Liver (tissue), 9 donors: ENCODE data around the gene UGCG. TPM values are rescaled to one million over a fixed set of nuclear protein-coding genes. Genes with fewer than 3 reads are reported as not detected.

ENCODE experiments used
- DNase-seq: peaks from one replicate; pipeline ENCODE4 v3.0.0-alpha.2; 2017; ENCODE audit warnings: low spot score
- H3K27ac ChIP-seq, 2 donors: one replicate each; pipeline ENCODE4 v1.7.0; 2013; ENCODE audit warnings: inconsistent platforms in 2 of 2, low read length in 2 of 2, control low read depth in 1 of 2, low read depth in 1 of 2, mild to moderate bottlenecking in 1 of 2
- H3K27me3 ChIP-seq, 4 donors: one replicate each; pipeline versions ENCODE4 v1.6.1 to v1.7.0; 2013; ENCODE audit warnings: low read length in 3 of 4, inconsistent platforms in 1 of 4, mild to moderate bottlenecking in 1 of 4, moderate library complexity in 1 of 4; ENCODE audit not compliant: control insufficient read depth in 4 of 4, insufficient read depth in 4 of 4
- H3K36me3 ChIP-seq, 4 donors: one replicate each; pipeline versions ENCODE4 v1.6.1 to v1.7.0; 2013; ENCODE audit warnings: low read length in 3 of 4, mild to moderate bottlenecking in 3 of 4, low read depth in 1 of 4, moderate library complexity in 1 of 4; ENCODE audit not compliant: control insufficient read depth in 4 of 4, insufficient read depth in 3 of 4
- H3K4me1 ChIP-seq, 4 donors: one replicate each; pipeline versions ENCODE4 v1.6.1 to v1.7.0; 2013; ENCODE audit warnings: low read length in 3 of 4, mild to moderate bottlenecking in 3 of 4, moderate library complexity in 1 of 4; ENCODE audit not compliant: control insufficient read depth in 4 of 4, insufficient read depth in 4 of 4
- H3K4me3 ChIP-seq, 3 donors: one replicate each; pipeline versions ENCODE4 v1.6.1 to v1.7.0; 2013; ENCODE audit warnings: low read length in 3 of 3, control low read depth in 1 of 3, low read depth in 1 of 3, mild to moderate bottlenecking in 1 of 3
- H3K9ac ChIP-seq, 2 donors: one replicate each; pipeline ENCODE4 v1.7.0; 2013; ENCODE audit warnings: low read length in 2 of 2, mild to moderate bottlenecking in 2 of 2, moderate library complexity in 2 of 2, control low read depth in 1 of 2, low read depth in 1 of 2
- H3K9me3 ChIP-seq, 4 donors: one replicate each; pipeline versions ENCODE4 v1.6.1 to v1.7.0; 2013; ENCODE audit warnings: low read length in 3 of 4; ENCODE audit not compliant: control insufficient read depth in 4 of 4
- EGR1 ChIP-seq, 2 donors: IDR thresholded peaks; 2 replicates each; pipeline ENCODE4 v1.6.1; 2016 to 2018; ENCODE audit warnings: antibody characterized with exemption in 2 of 2, low read depth in 2 of 2
- FOXA1 ChIP-seq: IDR thresholded peaks from 2 replicates; pipeline ENCODE4 v1.6.1; 2016; ENCODE audit warnings: antibody characterized with exemption
- FOXA2 ChIP-seq: IDR thresholded peaks from 2 replicates; pipeline ENCODE4 v1.6.1; 2016; ENCODE audit warnings: antibody characterized with exemption
- GABPA ChIP-seq, 2 donors: IDR thresholded peaks in 1 of 2; conservative IDR thresholded peaks in 1 of 2; 2 replicates each; pipeline ENCODE4 v1.6.1; 2016; ENCODE audit warnings: antibody characterized with exemption in 2 of 2, mild to moderate bottlenecking in 1 of 2, moderate library complexity in 1 of 2
- HNF4A ChIP-seq, 2 donors: conservative IDR thresholded peaks; 2 replicates each; pipeline ENCODE4 v1.6.1; 2016; ENCODE audit warnings: antibody characterized with exemption in 2 of 2, mild to moderate bottlenecking in 2 of 2
- HNF4G ChIP-seq: IDR thresholded peaks from 2 replicates; pipeline ENCODE4 v1.6.1; 2016; ENCODE audit warnings: antibody characterized with exemption
- JUND ChIP-seq, 2 donors: IDR thresholded peaks; 2 replicates each; pipeline ENCODE4 v1.6.1; 2016; ENCODE audit warnings: antibody characterized with exemption in 2 of 2
- NR2F2 ChIP-seq: IDR thresholded peaks from 2 replicates; pipeline ENCODE4 v1.6.1; 2016; ENCODE audit warnings: antibody characterized with exemption
- RAD21 ChIP-seq, 2 donors: IDR thresholded peaks; 2 replicates each; pipeline ENCODE4 v1.6.1; 2016; ENCODE audit warnings: antibody characterized with exemption in 2 of 2, mild to moderate bottlenecking in 2 of 2
- RXRA ChIP-seq, 2 donors: IDR thresholded peaks; 2 replicates each; pipeline ENCODE4 v1.6.1; 2017 to 2018; ENCODE audit warnings: antibody characterized with exemption in 2 of 2, mild to moderate bottlenecking in 1 of 2
- SP1 ChIP-seq: IDR thresholded peaks from 2 replicates; pipeline ENCODE4 v1.6.1; 2018; ENCODE audit warnings: antibody characterized with exemption, mild to moderate bottlenecking
- TAF1 ChIP-seq: conservative IDR thresholded peaks from 2 replicates; pipeline ENCODE4 v1.6.1; 2016; ENCODE audit warnings: antibody characterized with exemption, mild to moderate bottlenecking
- YY1 ChIP-seq: IDR thresholded peaks from 2 replicates; pipeline ENCODE4 v1.6.1; 2016; ENCODE audit warnings: antibody characterized with exemption, mild to moderate bottlenecking
- WGBS: extraction: QIAGEN DNeasy Blood & Tissue Kit; methylation state at CpG from one replicate; pipeline ENCODE4 v1.1.7; 2013; 5-methylcytosine and 5-hydroxymethylcytosine counted together
- polyA plus RNA-seq, 2 donors: library from polyadenylated mRNA; stranded (reverse) in 1 of 2; unstranded in 1 of 2; fragments of 200-250 nt in 1 of 2; fragments of >200 nt in 1 of 2; fragmentation: Nextera tagmentation in 1 of 2; extraction: Ambion mirVana in 1 of 2; gene quantifications; one replicate each; pipeline versions ENCODE4 v1.2.1 to v1.2.3, GENCODE V29; 2013 to 2015
- total RNA-seq, 2 donors: library from RNA; depleted of rRNA; stranded (reverse); fragments of >200 nt; gene quantifications; one replicate each; pipeline ENCODE4 v1.2.3, GENCODE V29; 2014
- TF ChIP-seq, protein P1 (sequence below): IDR thresholded peaks from 2 replicates; pipeline ENCODE4 v1.6.1; 2016; ENCODE audit warnings: antibody characterized with exemption
- TF ChIP-seq, protein P2 (sequence below): IDR thresholded peaks from 2 replicates; pipeline ENCODE4 v1.6.1; 2016; ENCODE audit warnings: antibody characterized with exemption, mild to moderate bottlenecking
- TF ChIP-seq, protein P3 (sequence below): fragments of 150-350 bp; IDR thresholded peaks from 2 replicates; pipeline ENCODE4 v1.5.1; 2017; ENCODE audit warnings: improper control_type of control experiment, low read depth, low read length; ENCODE audit not compliant: missing input control
- TF ChIP-seq, protein P4 (sequence below): IDR thresholded peaks from 2 replicates; pipeline ENCODE4 v1.6.1; 2016; ENCODE audit warnings: antibody characterized with exemption
- TF ChIP-seq, protein P5 (sequence below): IDR thresholded peaks from 2 replicates; pipeline ENCODE4 v1.6.1; 2016; ENCODE audit warnings: antibody characterized with exemption
- donor health status: healthy.
- donor health status: healthy.
- donor health status: healthy.
- donor health status: healthy.
- donor health status: healthy.

Gene UGCG
- total and polyA plus RNA-seq, 4 donors = 5.2 to 44.2 (median 12.0) TPM

DNA sequence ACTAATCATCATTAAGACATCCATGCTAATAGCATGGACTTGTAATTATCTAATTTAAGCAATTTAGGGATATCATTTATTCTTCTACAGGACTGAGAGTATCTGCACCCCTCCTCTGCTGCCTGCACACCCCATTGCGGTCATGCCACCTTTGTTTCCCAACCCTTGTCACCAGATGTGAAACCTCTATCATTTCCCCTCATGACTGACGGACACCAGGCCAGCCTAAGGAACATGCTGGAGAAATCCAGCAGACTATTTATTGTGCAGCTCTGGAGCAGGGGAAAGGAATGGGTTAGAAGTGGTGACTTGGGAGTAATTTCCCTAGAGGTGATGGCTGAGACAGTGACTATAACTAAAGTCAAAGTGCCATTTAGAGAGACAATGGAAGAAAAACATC lies 40.7 kb downstream of the UGCG start:
- Histone ChIP-seq H3K9me3 (no peaks in the 10 kb centered on the region), H3K4me1 (peaks cover 0 to 11% (median 10%) of the 10 kb centered on the region in 4 donors), H3K27ac (peak overlapping the region; percentile 49 to 69), H3K27me3 (no peaks in the 10 kb centered on the region), H3K4me3 (no peak overlapping the region), H3K9ac (no peak overlapping the region), H3K36me3 (peaks cover 0 to 7% (median 1%) of the 10 kb centered on the region in 4 donors)
- TF ChIP-seq, protein P1, sequence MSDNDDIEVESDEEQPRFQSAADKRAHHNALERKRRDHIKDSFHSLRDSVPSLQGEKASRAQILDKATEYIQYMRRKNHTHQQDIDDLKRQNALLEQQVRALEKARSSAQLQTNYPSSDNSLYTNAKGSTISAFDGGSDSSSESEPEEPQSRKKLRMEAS = no peak
- no peak for TF ChIP-seq RAD21 (IDR thresholded peaks at IDR 0.05)
- TF ChIP-seq, protein P2, sequence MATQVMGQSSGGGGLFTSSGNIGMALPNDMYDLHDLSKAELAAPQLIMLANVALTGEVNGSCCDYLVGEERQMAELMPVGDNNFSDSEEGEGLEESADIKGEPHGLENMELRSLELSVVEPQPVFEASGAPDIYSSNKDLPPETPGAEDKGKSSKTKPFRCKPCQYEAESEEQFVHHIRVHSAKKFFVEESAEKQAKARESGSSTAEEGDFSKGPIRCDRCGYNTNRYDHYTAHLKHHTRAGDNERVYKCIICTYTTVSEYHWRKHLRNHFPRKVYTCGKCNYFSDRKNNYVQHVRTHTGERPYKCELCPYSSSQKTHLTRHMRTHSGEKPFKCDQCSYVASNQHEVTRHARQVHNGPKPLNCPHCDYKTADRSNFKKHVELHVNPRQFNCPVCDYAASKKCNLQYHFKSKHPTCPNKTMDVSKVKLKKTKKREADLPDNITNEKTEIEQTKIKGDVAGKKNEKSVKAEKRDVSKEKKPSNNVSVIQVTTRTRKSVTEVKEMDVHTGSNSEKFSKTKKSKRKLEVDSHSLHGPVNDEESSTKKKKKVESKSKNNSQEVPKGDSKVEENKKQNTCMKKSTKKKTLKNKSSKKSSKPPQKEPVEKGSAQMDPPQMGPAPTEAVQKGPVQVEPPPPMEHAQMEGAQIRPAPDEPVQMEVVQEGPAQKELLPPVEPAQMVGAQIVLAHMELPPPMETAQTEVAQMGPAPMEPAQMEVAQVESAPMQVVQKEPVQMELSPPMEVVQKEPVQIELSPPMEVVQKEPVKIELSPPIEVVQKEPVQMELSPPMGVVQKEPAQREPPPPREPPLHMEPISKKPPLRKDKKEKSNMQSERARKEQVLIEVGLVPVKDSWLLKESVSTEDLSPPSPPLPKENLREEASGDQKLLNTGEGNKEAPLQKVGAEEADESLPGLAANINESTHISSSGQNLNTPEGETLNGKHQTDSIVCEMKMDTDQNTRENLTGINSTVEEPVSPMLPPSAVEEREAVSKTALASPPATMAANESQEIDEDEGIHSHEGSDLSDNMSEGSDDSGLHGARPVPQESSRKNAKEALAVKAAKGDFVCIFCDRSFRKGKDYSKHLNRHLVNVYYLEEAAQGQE = no peak
- TF ChIP-seq, protein P3, sequence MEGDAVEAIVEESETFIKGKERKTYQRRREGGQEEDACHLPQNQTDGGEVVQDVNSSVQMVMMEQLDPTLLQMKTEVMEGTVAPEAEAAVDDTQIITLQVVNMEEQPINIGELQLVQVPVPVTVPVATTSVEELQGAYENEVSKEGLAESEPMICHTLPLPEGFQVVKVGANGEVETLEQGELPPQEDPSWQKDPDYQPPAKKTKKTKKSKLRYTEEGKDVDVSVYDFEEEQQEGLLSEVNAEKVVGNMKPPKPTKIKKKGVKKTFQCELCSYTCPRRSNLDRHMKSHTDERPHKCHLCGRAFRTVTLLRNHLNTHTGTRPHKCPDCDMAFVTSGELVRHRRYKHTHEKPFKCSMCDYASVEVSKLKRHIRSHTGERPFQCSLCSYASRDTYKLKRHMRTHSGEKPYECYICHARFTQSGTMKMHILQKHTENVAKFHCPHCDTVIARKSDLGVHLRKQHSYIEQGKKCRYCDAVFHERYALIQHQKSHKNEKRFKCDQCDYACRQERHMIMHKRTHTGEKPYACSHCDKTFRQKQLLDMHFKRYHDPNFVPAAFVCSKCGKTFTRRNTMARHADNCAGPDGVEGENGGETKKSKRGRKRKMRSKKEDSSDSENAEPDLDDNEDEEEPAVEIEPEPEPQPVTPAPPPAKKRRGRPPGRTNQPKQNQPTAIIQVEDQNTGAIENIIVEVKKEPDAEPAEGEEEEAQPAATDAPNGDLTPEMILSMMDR = no peak
- TF ChIP-seq GABPA (IDR thresholded peaks at IDR 0.05 in 1 of 2, conservative IDR thresholded peaks at IDR 0.05 in 1 of 2) = no peak
- TF ChIP-seq FOXA1 = no peak
- no peak for TF ChIP-seq HNF4A (conservative IDR thresholded peaks at IDR 0.05)
- TF ChIP-seq FOXA2 = no peak
- no peak for TF ChIP-seq EGR1 (IDR thresholded peaks at IDR 0.05; ENCODE audit: low read depth in 2 of 2)
- no peak for TF ChIP-seq YY1
- TF ChIP-seq TAF1 = no peak
- TF ChIP-seq, protein P4, sequence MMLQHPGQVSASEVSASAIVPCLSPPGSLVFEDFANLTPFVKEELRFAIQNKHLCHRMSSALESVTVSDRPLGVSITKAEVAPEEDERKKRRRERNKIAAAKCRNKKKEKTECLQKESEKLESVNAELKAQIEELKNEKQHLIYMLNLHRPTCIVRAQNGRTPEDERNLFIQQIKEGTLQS = no peak
- no peak for TF ChIP-seq JUND (IDR thresholded peaks at IDR 0.05)
- no peak for TF ChIP-seq RXRA (IDR thresholded peaks at IDR 0.05)
- no peak for TF ChIP-seq NR2F2
- no peak for TF ChIP-seq HNF4G
- TF ChIP-seq, protein P5, sequence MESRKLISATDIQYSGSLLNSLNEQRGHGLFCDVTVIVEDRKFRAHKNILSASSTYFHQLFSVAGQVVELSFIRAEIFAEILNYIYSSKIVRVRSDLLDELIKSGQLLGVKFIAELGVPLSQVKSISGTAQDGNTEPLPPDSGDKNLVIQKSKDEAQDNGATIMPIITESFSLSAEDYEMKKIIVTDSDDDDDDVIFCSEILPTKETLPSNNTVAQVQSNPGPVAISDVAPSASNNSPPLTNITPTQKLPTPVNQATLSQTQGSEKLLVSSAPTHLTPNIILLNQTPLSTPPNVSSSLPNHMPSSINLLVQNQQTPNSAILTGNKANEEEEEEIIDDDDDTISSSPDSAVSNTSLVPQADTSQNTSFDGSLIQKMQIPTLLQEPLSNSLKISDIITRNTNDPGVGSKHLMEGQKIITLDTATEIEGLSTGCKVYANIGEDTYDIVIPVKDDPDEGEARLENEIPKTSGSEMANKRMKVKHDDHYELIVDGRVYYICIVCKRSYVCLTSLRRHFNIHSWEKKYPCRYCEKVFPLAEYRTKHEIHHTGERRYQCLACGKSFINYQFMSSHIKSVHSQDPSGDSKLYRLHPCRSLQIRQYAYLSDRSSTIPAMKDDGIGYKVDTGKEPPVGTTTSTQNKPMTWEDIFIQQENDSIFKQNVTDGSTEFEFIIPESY = no peak
- TF ChIP-seq SP1 = no peak
- 79% methylated on average over 2 of the region's 2 CpGs for WGBS
- no peak for DNase-seq
